Nephron (organoid): Measurements from ENCODE around the gene KCNC4.

ENCODE experiments used
- H3K27ac Mint-ChIP-seq, 3 experiments: 2 replicates each; pipeline ENCODE4 v1.8.0; 2020; ENCODE audit warnings: mixed read lengths in 3 of 3, mild to moderate bottlenecking in 2 of 3, moderate library complexity in 1 of 3
- H3K27me3 Mint-ChIP-seq: 2 replicates; pipeline ENCODE4 v1.8.0; 2021; ENCODE audit warnings: low read depth, mild to moderate bottlenecking, moderate library complexity, mixed read lengths
- H3K36me3 Mint-ChIP-seq: 2 replicates; pipeline ENCODE4 v1.8.0; 2020; ENCODE audit warnings: low read depth, mixed read lengths
- H3K4me1 Mint-ChIP-seq: 2 replicates; pipeline ENCODE4 v1.8.0; 2020; ENCODE audit warnings: mixed read lengths
- H3K4me3 Mint-ChIP-seq, 3 experiments: 2 replicates each; pipeline ENCODE4 v1.8.0; 2020; ENCODE audit warnings: mild to moderate bottlenecking in 3 of 3, mixed read lengths in 3 of 3, moderate library complexity in 2 of 3
- H3K9me3 Mint-ChIP-seq: 2 replicates; pipeline ENCODE4 v1.8.0; 2020; ENCODE audit warnings: mixed read lengths
- CTCF ChIP-seq, 3 experiments: fragments of 200-600 bp; sonication (generic); IDR thresholded peaks; one replicate each; pipeline ENCODE4 v1.5.0; 2021; ENCODE audit warnings: antibody characterized with exemption in 3 of 3; ENCODE audit not compliant: unreplicated experiment in 3 of 3

Gene KCNC4

GRCh38 chr1:110245876-110246620 is 35.9 kb downstream of the KCNC4 start:
- no peak overlapping the region for H3K4me3 Mint-ChIP-seq
- H3K27ac Mint-ChIP-seq, result no peak overlapping the region
- H3K4me1 Mint-ChIP-seq, result peaks cover 82% of the 10 kb centered on the region
- H3K27me3 Mint-ChIP-seq, result peaks cover 15% of the 10 kb centered on the region
- H3K36me3 Mint-ChIP-seq, result no peaks in the 10 kb centered on the region
- no peak for TF ChIP-seq CTCF (IDR thresholded peaks at IDR 0.05; ENCODE audit: unreplicated experiment in 3 of 3)
- no peaks in the 10 kb centered on the region for H3K9me3 Mint-ChIP-seq

GRCh38 chr1:110248746-110249145 is 38.6 kb downstream of the KCNC4 start:
- Mint-ChIP-seq H3K9me3 (no peaks in the 10 kb centered on the region), H3K4me1 (peaks cover 55% of the 10 kb centered on the region), H3K27ac (peak overlapping the region in 1 of 3 experiments; percentile 71), H3K36me3 (no peaks in the 10 kb centered on the region), H3K4me3 (no peak overlapping the region), H3K27me3 (peaks cover 13% of the 10 kb centered on the region)
- TF ChIP-seq CTCF (IDR thresholded peaks at IDR 0.05; ENCODE audit: unreplicated experiment in 3 of 3), result no peak

GRCh38 chr1:110249256-110249655 is 39.1 kb downstream of the KCNC4 start:
- Mint-ChIP-seq H3K27ac (no peak overlapping the region), H3K4me3 (no peak overlapping the region), H3K9me3 (no peaks in the 10 kb centered on the region), H3K4me1 (peaks cover 52% of the 10 kb centered on the region), H3K36me3 (no peaks in the 10 kb centered on the region), H3K27me3 (peaks cover 14% of the 10 kb centered on the region)
- no peak for TF ChIP-seq CTCF (IDR thresholded peaks at IDR 0.05; ENCODE audit: unreplicated experiment in 3 of 3)

- Mint-ChIP-seq H3K4me3 (no peak overlapping the region), H3K36me3 (no peaks in the 10 kb centered on the region), H3K27me3 (peaks cover 22% of the 10 kb centered on the region), H3K9me3 (no peaks in the 10 kb centered on the region), H3K4me1 (peaks cover 47% of the 10 kb centered on the region), H3K27ac (no peak overlapping the region)
- no peak for TF ChIP-seq CTCF (IDR thresholded peaks at IDR 0.05; ENCODE audit: unreplicated experiment in 3 of 3)
Measured at GRCh38 chr1:110250008-110250407, 39.9 kb downstream of the KCNC4 start.

GRCh38 chr1:110250749-110251148 is 40.6 kb downstream of the KCNC4 start:
- Mint-ChIP-seq H3K36me3 (no peaks in the 10 kb centered on the region), H3K9me3 (no peaks in the 10 kb centered on the region), H3K4me1 (peaks cover 40% of the 10 kb centered on the region), H3K4me3 (no peak overlapping the region), H3K27me3 (peaks cover 21% of the 10 kb centered on the region), H3K27ac (no peak overlapping the region)
- no peak for TF ChIP-seq CTCF (IDR thresholded peaks at IDR 0.05; ENCODE audit: unreplicated experiment in 3 of 3)

GRCh38 chr1:110253213-110253612 is 43.1 kb downstream of the KCNC4 start:
- H3K4me3 Mint-ChIP-seq, result no peak overlapping the region
- H3K4me1 Mint-ChIP-seq, result peaks cover 22% of the 10 kb centered on the region
- TF ChIP-seq CTCF (IDR thresholded peaks at IDR 0.05; ENCODE audit: unreplicated experiment in 3 of 3), result no peak
- no peaks in the 10 kb centered on the region for H3K36me3 Mint-ChIP-seq
- no peak overlapping the region for H3K27ac Mint-ChIP-seq
- peaks cover 22% of the 10 kb centered on the region for H3K27me3 Mint-ChIP-seq
- no peaks in the 10 kb centered on the region for H3K9me3 Mint-ChIP-seq
